Airway epithelial cell (primary cell): ENCODE results near the gene CLEC6A. TPM values are rescaled to one million over a fixed set of nuclear protein-coding genes. Genes with fewer than 3 reads are reported as not detected.

ENCODE experiments used
- total RNA-seq: library from RNA; depleted of rRNA; stranded (reverse); fragments of >200 nt; gene quantifications from 2 replicates; pipeline ENCODE4 v1.2.3, GENCODE V29; 2015

The CLEC6A gene
- total RNA-seq, result not detected in 2 replicates

GRCh38 chr12:8455727-8456360 lies at the start of gene CLEC6A:
TSS of gene CLEC6A (plus strand) at chr12:8455962. CDS start at chr12:8456112, 150 bp downstream.

DNA sequence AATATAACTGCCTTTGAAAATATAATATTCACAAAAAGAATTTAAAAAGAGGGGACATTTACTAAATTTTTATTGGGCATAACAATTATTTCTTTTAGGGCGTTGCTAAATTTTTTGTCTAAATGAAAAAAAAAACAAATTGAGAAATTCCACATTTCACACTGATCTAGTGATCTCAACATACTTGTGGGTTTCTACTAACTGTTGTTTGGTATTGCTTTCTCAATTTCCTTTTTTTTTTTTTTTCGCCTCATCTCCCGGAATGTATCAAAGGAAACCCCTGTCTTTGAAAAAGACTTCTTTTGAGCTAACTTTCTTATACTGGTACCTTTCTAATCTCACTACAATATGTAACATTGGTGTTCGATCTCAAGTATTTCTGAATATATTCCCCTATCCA lies 57.5 kb downstream of the CLEC6A start, which contains the start of gene CLEC4D:
TSS of gene CLEC4D (plus strand) at position 248 of the 400 bp plus-strand sequence. CDS start 230 bp downstream, outside the sequence.

Other genes with a start within 250 kb of the CLEC6A start
- gene FAM90A1, start 228.3 kb upstream of the CLEC6A start, total RNA-seq, result not detected in 2 replicates
- gene CLEC4D, start 57.5 kb downstream of the CLEC6A start, total RNA-seq, result not detected in 2 replicates
- not detected in 2 replicates for gene CLEC4E, start 84.9 kb downstream of the CLEC6A start, total RNA-seq
- gene AICDA, start 156.9 kb downstream of the CLEC6A start, total RNA-seq, result not detected in 2 replicates
- gene MFAP5, start 206.9 kb downstream of the CLEC6A start, total RNA-seq, result 13.8 and 15.3 TPM in 2 replicates
- 22.3 and 24.7 TPM in 2 replicates for gene RIMKLB, start 242.0 kb downstream of the CLEC6A start, total RNA-seq